NOMO-1 (cell line): ENCODE data around the gene SNX19.
"Not testable (repeated sequence)": the region's sequence is repeated elsewhere in the genome, so short reads cannot be mapped to it uniquely, and the experiment has no call there.

Experiments used
- DNase-seq, 2 experiments: peaks; one replicate each; lab custom pipeline; 2025; ENCODE audit not compliant: unreplicated experiment in 2 of 2; lab: John Stamatoyannopoulos, UW

The SNX19 gene

GRCh38 chr11:130916238-130916855 is at the start of gene SNX19:
TSS of gene SNX19 (minus strand) at chr11:130916479. CDS start at chr11:130915939, 540 bp downstream.
- DNase-seq = peak; percentile 76 to 85

- no peak for DNase-seq
These were observed 47.9 kb upstream of the SNX19 start for GRCh38 chr11:130964058-130964792.

- DNase-seq = no peak
These were observed 31.6 kb upstream of the SNX19 start for GRCh38 chr11:130947889-130948288.

- no peak for DNase-seq
These were observed 31.2 kb upstream of the SNX19 start for GRCh38 chr11:130947481-130947880.

GRCh38 chr11:130947058-130947457 is 30.8 kb upstream of the SNX19 start:
- DNase-seq = no peak

GRCh38 chr11:130945896-130946295 is 29.6 kb upstream of the SNX19 start:
- DNase-seq = no peak

GRCh38 chr11:130940706-130941105 is 24.4 kb upstream of the SNX19 start:
- DNase-seq = no peak

GRCh38 chr11:130937051-130937450 is 20.8 kb upstream of the SNX19 start:
- DNase-seq = no peak

- no peak for DNase-seq
These were observed 15.9 kb upstream of the SNX19 start for GRCh38 chr11:130932086-130932712.

GRCh38 chr11:130924750-130925149 is 8.5 kb upstream of the SNX19 start:
- DNase-seq = no peak

GRCh38 chr11:130920612-130921011 is 4.3 kb upstream of the SNX19 start:
- not testable (repeated sequence) for DNase-seq

GRCh38 chr11:130918081-130918480 is 1.8 kb upstream of the SNX19 start:
- DNase-seq = no peak

GRCh38 chr11:130916910-130917309 is 631 bp upstream of the SNX19 start:
- DNase-seq = no peak

- no peak for DNase-seq
These were observed 559 bp downstream of the SNX19 start for GRCh38 chr11:130915603-130916237.

- DNase-seq = no peak
These were observed 3.0 kb downstream of the SNX19 start for GRCh38 chr11:130913268-130913667.

GRCh38 chr11:130912552-130912951 is 3.7 kb downstream of the SNX19 start:
- no peak for DNase-seq

GRCh38 chr11:130911306-130911705 is 5.0 kb downstream of the SNX19 start:
- DNase-seq = no peak

- DNase-seq = no peak
These were observed 6.6 kb downstream of the SNX19 start for GRCh38 chr11:130909650-130910049.

- no peak for DNase-seq
These were observed 7.3 kb downstream of the SNX19 start for GRCh38 chr11:130908770-130909625.

GRCh38 chr11:130908061-130908460 is 8.2 kb downstream of the SNX19 start:
- no peak for DNase-seq

GRCh38 chr11:130907229-130907628 is 9.1 kb downstream of the SNX19 start:
- DNase-seq = no peak
